OCI-M2 (cell line): ENCODE data around the gene MCC.

ENCODE experiments used
- DNase-seq: peaks from one replicate; lab custom pipeline; 2025; ENCODE audit not compliant: unreplicated experiment; lab: John Stamatoyannopoulos, UW

MCC gene

GRCh38 chr5:113373426-113373825 lies 114.8 kb downstream of the MCC start:
- no peak for DNase-seq

- no peak for DNase-seq
Observed at GRCh38 chr5:113371721-113372196, 116.5 kb downstream of the MCC start.

GRCh38 chr5:113367586-113367985 lies 120.7 kb downstream of the MCC start:
- no peak for DNase-seq

- DNase-seq, result no peak
Observed at GRCh38 chr5:113364466-113364865, 123.8 kb downstream of the MCC start.

GRCh38 chr5:113361701-113362100 lies 126.6 kb downstream of the MCC start:
- no peak for DNase-seq

GRCh38 chr5:113359419-113359818 lies 128.8 kb downstream of the MCC start:
- DNase-seq, result no peak

GRCh38 chr5:113358696-113359095 lies 129.6 kb downstream of the MCC start:
- no peak for DNase-seq

GRCh38 chr5:113357696-113358476 lies 130.4 kb downstream of the MCC start:
- no peak for DNase-seq

GRCh38 chr5:113356487-113356886 lies 131.8 kb downstream of the MCC start:
- no peak for DNase-seq

- DNase-seq, result no peak
Observed at GRCh38 chr5:113354055-113354454, 134.2 kb downstream of the MCC start.

GRCh38 chr5:113347572-113347971 lies 140.7 kb downstream of the MCC start:
- DNase-seq, result no peak

GRCh38 chr5:113344973-113345940 lies 143.0 kb downstream of the MCC start:
- no peak for DNase-seq

- no peak for DNase-seq
Observed at GRCh38 chr5:113343343-113343742, 144.9 kb downstream of the MCC start.

GRCh38 chr5:113340537-113340936 lies 147.7 kb downstream of the MCC start:
- no peak for DNase-seq

GRCh38 chr5:113338628-113339027 lies 149.6 kb downstream of the MCC start:
- no peak for DNase-seq

- no peak for DNase-seq
Observed at GRCh38 chr5:113337515-113338415, 150.5 kb downstream of the MCC start.

- DNase-seq, result no peak
Observed at GRCh38 chr5:113336975-113337374, 151.3 kb downstream of the MCC start.

- DNase-seq, result no peak
Observed at GRCh38 chr5:113333411-113333810, 154.8 kb downstream of the MCC start.

- no peak for DNase-seq
Observed at GRCh38 chr5:113331209-113331551, 157.1 kb downstream of the MCC start.

- DNase-seq, result no peak
Observed at GRCh38 chr5:113330533-113331208, 157.6 kb downstream of the MCC start.
